GM23248 (cell line): Measurements from ENCODE around the gene OMA1. TPM values are rescaled to one million over a fixed set of nuclear protein-coding genes. Genes with fewer than 3 reads are reported as not detected.

Source experiments
- DNase-seq: peaks from one replicate; pipeline ENCODE4 v3.0.0-alpha.2; 2015
- H2AFZ ChIP-seq: fragments of 200-600 bp; sonication (generic); 2 replicates; pipeline ENCODE4 v1.6.1; 2016; ENCODE audit warnings: antibody characterized with exemption
- H3F3A ChIP-seq: fragments of 200-600 bp; sonication (generic); 2 replicates; pipeline ENCODE4 v1.6.1; 2016; ENCODE audit warnings: mild to moderate bottlenecking, antibody characterized with exemption, mixed run types; ENCODE audit not compliant: insufficient read depth
- H3K27ac ChIP-seq: fragments of 200-600 bp; sonication (generic); 2 replicates; pipeline ENCODE4 v1.5.1; 2016; ENCODE audit warnings: mild to moderate bottlenecking
- H3K27me3 ChIP-seq: fragments of 200-600 bp; sonication (generic); replicated peaks from 2 replicates; pipeline ENCODE4 v1.6.1; 2016; ENCODE audit warnings: mild to moderate bottlenecking; ENCODE audit not compliant: insufficient read depth
- H3K36me3 ChIP-seq: fragments of 200-600 bp; sonication (generic); 2 replicates; pipeline ENCODE4 v1.6.1; 2016; ENCODE audit warnings: low read depth, mild to moderate bottlenecking
- H3K4me1 ChIP-seq: fragments of 200-600 bp; sonication (generic); 2 replicates; pipeline ENCODE4 v1.6.1; 2016; ENCODE audit warnings: mild to moderate bottlenecking; ENCODE audit not compliant: insufficient read depth
- H3K4me2 ChIP-seq: fragments of 200-600 bp; sonication (generic); one replicate; pipeline ENCODE4 v1.6.1; 2016; ENCODE audit warnings: mild to moderate bottlenecking; ENCODE audit not compliant: unreplicated experiment
- H3K4me3 ChIP-seq: fragments of 200-600 bp; sonication (generic); 2 replicates; pipeline ENCODE4 v1.5.1; 2016; ENCODE audit warnings: mild to moderate bottlenecking
- H3K79me2 ChIP-seq: fragments of 200-600 bp; sonication (generic); 2 replicates; pipeline ENCODE4 v1.6.1; 2016; ENCODE audit warnings: mild to moderate bottlenecking; ENCODE audit not compliant: insufficient read depth
- H3K9ac ChIP-seq: fragments of 200-600 bp; sonication (generic); 2 replicates; pipeline ENCODE4 v1.6.1; 2016; ENCODE audit warnings: mild to moderate bottlenecking
- H3K9me2 ChIP-seq: fragments of 200-600 bp; sonication (generic); 2 replicates; pipeline ENCODE4 v1.6.1; 2016; ENCODE audit warnings: mixed run types, mild to moderate bottlenecking, moderate library complexity; ENCODE audit not compliant: insufficient read depth
- H3K9me3 ChIP-seq: fragments of 200-600 bp; sonication (generic); one replicate; pipeline ENCODE4 v1.6.1; 2017; ENCODE audit warnings: low read depth
- H4K20me1 ChIP-seq: fragments of 200-600 bp; sonication (generic); 2 replicates; pipeline ENCODE4 v1.6.0; 2016; ENCODE audit not compliant: insufficient read depth
- EZH2 ChIP-seq: fragments of 200-600 bp; sonication (generic); IDR thresholded peaks from 2 replicates; pipeline ENCODE4 v1.6.1; 2018; ENCODE audit warnings: antibody characterized with exemption, mild to moderate bottlenecking; ENCODE audit not compliant: insufficient read depth, poor library complexity, severe bottlenecking
- EZH2phosphoT487 ChIP-seq: fragments of 200-600 bp; sonication (generic); IDR thresholded peaks from 2 replicates; pipeline ENCODE4 v1.6.1; 2018; ENCODE audit warnings: antibody characterized with exemption, moderate library complexity, mild to moderate bottlenecking, low read depth; ENCODE audit not compliant: insufficient read depth
- WGBS, 2 experiments: methylation state at CpG; one replicate each; pipeline ENCODE4 v1.1.6; 2015 to 2017; ENCODE audit warnings: low lambda C conversion rate in 2 of 2, low coverage in 1 of 2; ENCODE audit errors: missing lambda C conversion rate in 2 of 2; 5-methylcytosine and 5-hydroxymethylcytosine counted together
- in situ Hi-C: fragments of 300-500 bp; cut with MboI; formaldehyde crosslinking; loops from 2 replicates; pipeline ENCODE4 v1.15.0; 2020
- polyA plus RNA-seq: library from polyadenylated mRNA; unstranded; fragments of >200 nt; fragmentation: Nextera tagmentation; extraction: Ambion mirVana; gene quantifications from 2 replicates; pipeline ENCODE4 v1.2.1, GENCODE V29; 2016
- total RNA-seq: library from RNA; depleted of rRNA; stranded (reverse); fragments of >200 nt; shearing (Covaris generic); gene quantifications from 2 replicates; pipeline ENCODE4 v1.2.3, GENCODE V29; 2014

Gene OMA1
- total and polyA plus RNA-seq, 2 experiments from 2014 or later = 13.2 to 14.0 TPM

DNA sequence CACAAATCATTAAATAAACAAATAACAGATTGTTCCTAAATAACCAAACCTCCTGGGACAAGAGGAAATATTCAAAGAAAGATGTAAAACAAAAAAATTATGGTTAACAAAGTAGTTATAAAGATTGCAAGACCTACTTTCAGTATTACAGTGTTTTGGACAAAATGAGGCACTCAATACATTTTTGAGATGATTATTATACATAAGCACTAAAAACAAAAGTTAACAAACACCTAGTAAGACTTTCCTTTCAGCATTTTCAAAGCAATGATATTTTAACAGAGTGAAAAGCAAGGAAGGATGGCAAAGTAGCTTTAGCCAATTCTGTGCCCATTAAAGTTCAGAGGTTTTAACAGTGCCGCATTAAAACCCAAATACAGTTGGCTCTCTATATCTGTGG, 17.2 kb downstream of the OMA1 start:
- Histone ChIP-seq H4K20me1 (no peaks in the 10 kb centered on the region), H3K27me3 (no peaks in the 10 kb centered on the region), H2AFZ (no peak overlapping the region), H3K4me3 (no peak overlapping the region), H3K9me2 (no peaks in the 10 kb centered on the region), H3K9me3 (no peaks in the 10 kb centered on the region), H3K79me2 (no peaks in the 10 kb centered on the region), H3K36me3 (no peaks in the 10 kb centered on the region), H3F3A (peaks cover 8% of the 10 kb centered on the region), H3K4me2 (no peak overlapping the region), H3K9ac (peak overlapping the region; percentile 56), H3K27ac (peak overlapping the region; percentile 75), H3K4me1 (peaks cover 12% of the 10 kb centered on the region)
- TF ChIP-seq EZH2 (no peak), EZH2phosphoT487 (no peak)
- in situ Hi-C loops = no loop called here
- WGBS, 2 experiments = 97 to 100% methylated on average over 1 of the region's 1 CpG
- DNase-seq = no peak

- Histone ChIP-seq H3K27me3 (no peaks in the 10 kb centered on the region), H3K4me2 (peak overlapping the region; percentile 56), H4K20me1 (no peaks in the 10 kb centered on the region), H3F3A (peaks cover 8% of the 10 kb centered on the region), H3K9me2 (no peaks in the 10 kb centered on the region), H3K36me3 (no peaks in the 10 kb centered on the region), H2AFZ (no peak overlapping the region), H3K27ac (peak overlapping the region; percentile 75), H3K9me3 (no peaks in the 10 kb centered on the region), H3K79me2 (no peaks in the 10 kb centered on the region), H3K9ac (peak overlapping the region; percentile 56), H3K4me3 (no peak overlapping the region), H3K4me1 (peaks cover 12% of the 10 kb centered on the region)
- DNase-seq = peak; percentile 93
- whole genome bisulfite sequencing, 2 experiments = 33 to 34% methylated on average over 3 of the region's 3 CpGs
- TF ChIP-seq EZH2phosphoT487 (no peak), EZH2 (no peak)
- in situ Hi-C loops = no loop called here
These were observed 18.0 kb downstream of the OMA1 start for GRCh38 chr1:58528518-58528917.

GRCh38 chr1:58524353-58524945, 22.1 kb downstream of the OMA1 start:
- no peak overlapping the region for H3K4me3 ChIP-seq
- H3K27ac ChIP-seq = no peak overlapping the region
- no peak for TF ChIP-seq EZH2
- no peak for TF ChIP-seq EZH2phosphoT487
- no peak overlapping the region for H3K9ac ChIP-seq
- no peaks in the 10 kb centered on the region for H3K27me3 ChIP-seq
- H3K4me2 ChIP-seq = no peak overlapping the region
- no peak overlapping the region for H2AFZ ChIP-seq
- 84 to 87% methylated on average over 3 of the region's 3 CpGs for WGBS, 2 experiments
- no peaks in the 10 kb centered on the region for H3K36me3 ChIP-seq
- no peaks in the 10 kb centered on the region for H3K79me2 ChIP-seq
- DNase-seq = peak; percentile 35
- in situ Hi-C loops = no loop called here
- H3K9me2 ChIP-seq = no peaks in the 10 kb centered on the region
- H3F3A ChIP-seq = peaks cover 8% of the 10 kb centered on the region
- H4K20me1 ChIP-seq = no peaks in the 10 kb centered on the region
- no peaks in the 10 kb centered on the region for H3K9me3 ChIP-seq
- peaks cover 12% of the 10 kb centered on the region for H3K4me1 ChIP-seq

DNA sequence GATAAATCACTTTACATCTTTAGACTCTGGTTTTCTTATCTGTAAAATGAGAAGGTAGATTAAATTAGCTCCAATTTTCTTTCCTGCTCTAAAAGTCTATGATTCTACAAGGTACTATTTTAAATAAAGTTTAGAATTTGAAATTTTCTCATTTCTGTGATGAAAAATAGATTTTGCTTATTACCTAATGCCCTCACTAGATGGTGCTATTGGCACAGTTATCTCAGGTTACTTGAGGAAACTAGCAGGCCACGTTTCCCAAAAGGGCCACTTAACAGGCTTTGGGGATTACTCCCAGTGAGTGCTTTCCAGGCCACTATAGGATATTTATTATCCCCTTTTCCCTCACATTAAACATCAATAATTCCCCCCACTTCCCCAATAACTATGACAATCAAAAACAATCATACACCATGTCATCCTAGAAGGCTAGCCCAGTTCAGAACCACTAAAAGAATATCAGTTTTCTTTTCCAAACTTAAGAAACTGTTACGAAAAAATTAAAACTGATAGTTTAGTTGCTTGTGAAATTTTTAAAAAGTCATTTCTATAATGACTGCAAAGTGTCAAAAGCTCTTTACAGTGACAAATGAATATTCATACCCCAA, 30.6 kb downstream of the OMA1 start:
- Histone ChIP-seq H4K20me1 (no peaks in the 10 kb centered on the region), H3K27ac (no peak overlapping the region), H3F3A (no peaks in the 10 kb centered on the region), H3K4me3 (no peak overlapping the region), H3K9me2 (no peaks in the 10 kb centered on the region), H3K9ac (no peak overlapping the region), H3K4me2 (no peak overlapping the region), H3K27me3 (no peaks in the 10 kb centered on the region), H3K4me1 (no peaks in the 10 kb centered on the region), H2AFZ (peak overlapping the region; percentile 44; the same call in 1 of the 2 replicates), H3K9me3 (no peaks in the 10 kb centered on the region), H3K36me3 (no peaks in the 10 kb centered on the region), H3K79me2 (no peaks in the 10 kb centered on the region)
- in situ Hi-C loops = no loop called here
- 0 to 2% methylated on average over 2 of the region's 2 CpGs for WGBS, 2 experiments
- no peak for TF ChIP-seq EZH2
- TF ChIP-seq EZH2phosphoT487 = no peak
- DNase-seq = peak; percentile 90
